Measurements from ENCODE around the gene SLC22A2. TPM values are rescaled to one million over a fixed set of nuclear protein-coding genes. Genes with fewer than 3 reads are reported as not detected.

SLC22A2 gene
- total and polyA plus RNA-seq, 10 of the 15 experiments (the other 5 are each of a cell fraction or from before 2014, with no cell fraction given), result 0.12 TPM; not detected in 9

GRCh38 chr6:160277546-160277945, 18.9 kb upstream of the SLC22A2 start:
- TF ChIP-seq POLR2A (IDR thresholded peaks at IDR 0.05; ENCODE audit: low read depth, low read length) (no peak), IKZF2 (IDR thresholded peaks at IDR 0.05) (no peak), SMC3 (IDR thresholded peaks at IDR 0.05; ENCODE audit: borderline replicate concordance, low read length) (no peak), SUPT20H (IDR thresholded peaks at IDR 0.05; ENCODE audit: borderline replicate concordance, control insufficient read depth, low read depth, low read length) (no peak), SMAD5 (IDR thresholded peaks at IDR 0.05; ENCODE audit: low read depth) (no peak), ETV6 (conservative IDR thresholded peaks at IDR 0.05 in 1 of 2, IDR thresholded peaks at IDR 0.05 in 1 of 2; ENCODE audit: borderline replicate concordance in 1 of 2, low read depth in 1 of 2) (no peak)
- H3K4me3 ChIP-seq, result no peak overlapping the region
- H3K9me3 ChIP-seq (replicated peaks; ENCODE audit: control insufficient read depth, insufficient read depth, low read length), result no peaks in the 10 kb centered on the region
- SMC1A ChIA-PET (ENCODE audit: uncharacterized antibody, unreplicated experiment), result no interaction called here
- RAD21 ChIA-PET (ENCODE audit: unreplicated experiment), result no interaction called here
- in situ Hi-C loops (cut with MboI) (no loop called here), intact Hi-C loops (cut with micrococcal nuclease; ENCODE audit: unreplicated experiment) (no loop called here)
- WGBS (ENCODE audit: insufficient coverage, insufficient replicate concordance, low lambda C conversion rate, missing lambda C conversion rate), result 43% methylated on average over 12 of the region's 15 CpGs
- no peak overlapping the region for H3K4me2 ChIP-seq (ENCODE audit: control insufficient read depth, insufficient read depth)
- H3K27ac ChIP-seq (ENCODE audit: control insufficient read depth, insufficient read depth), result no peak overlapping the region
- POLR2A ChIA-PET, result no interaction called here
- no peaks in the 10 kb centered on the region for H4K20me1 ChIP-seq (ENCODE audit: control insufficient read depth, insufficient read depth)
- no peak for FAIRE-seq
- no peaks in the 10 kb centered on the region for H3K4me1 ChIP-seq (ENCODE audit: control insufficient read depth, insufficient read depth, low read length)
- H3K36me3 ChIP-seq (ENCODE audit: control insufficient read depth in 2 of 2, insufficient read depth in 2 of 2, low read length in 1 of 2), result no peaks in the 10 kb centered on the region
- CTCF ChIA-PET, result no interaction called here
- H3K79me2 ChIP-seq (ENCODE audit: control insufficient read depth, insufficient read depth, low read length), result no peaks in the 10 kb centered on the region
- H3K9ac ChIP-seq (ENCODE audit: control insufficient read depth, insufficient read depth, low read length), result no peak overlapping the region
- no peaks in the 10 kb centered on the region; a peak in 1 of 4 replicates for H3K27me3 ChIP-seq (replicated peaks in 1 of 2; ENCODE audit: control insufficient read depth in 2 of 2, insufficient read depth in 2 of 2, low read length in 1 of 2)
- no peak overlapping the region for H2AFZ ChIP-seq (ENCODE audit: control insufficient read depth, low read depth, low read length)
- DNase-seq (ENCODE audit: low read depth, low spot score), result no peak
- no peak for ATAC-seq
- BruUV-seq (replicated peaks), result no TSS peak

GRCh38 chr6:160277144-160277543, 18.5 kb upstream of the SLC22A2 start:
- H3K27ac ChIP-seq (ENCODE audit: control insufficient read depth, insufficient read depth), result no peak overlapping the region
- H3K27me3 ChIP-seq (replicated peaks in 1 of 2; ENCODE audit: control insufficient read depth in 2 of 2, insufficient read depth in 2 of 2, low read length in 1 of 2), result no peaks in the 10 kb centered on the region; a peak in 1 of 4 replicates
- ATAC-seq (no peak), DNase-seq (ENCODE audit: low read depth, low spot score) (no peak), FAIRE-seq (no peak)
- H3K9ac ChIP-seq (ENCODE audit: control insufficient read depth, insufficient read depth, low read length), result no peak overlapping the region
- no TSS peak for BruUV-seq (replicated peaks)
- H3K4me3 ChIP-seq, result no peak overlapping the region
- 41% methylated on average over 5 of the region's 5 CpGs for WGBS (ENCODE audit: insufficient coverage, insufficient replicate concordance, low lambda C conversion rate, missing lambda C conversion rate)
- ChIA-PET CTCF (no interaction called here), SMC1A (ENCODE audit: uncharacterized antibody, unreplicated experiment) (no interaction called here), POLR2A (no interaction called here), RAD21 (ENCODE audit: unreplicated experiment) (no interaction called here)
- no peaks in the 10 kb centered on the region for H4K20me1 ChIP-seq (ENCODE audit: control insufficient read depth, insufficient read depth)
- H2AFZ ChIP-seq (ENCODE audit: control insufficient read depth, low read depth, low read length), result no peak overlapping the region
- no peaks in the 10 kb centered on the region for H3K4me1 ChIP-seq (ENCODE audit: control insufficient read depth, insufficient read depth, low read length)
- TF ChIP-seq BCL3 (IDR thresholded peaks at IDR 0.05; ENCODE audit: borderline replicate concordance, insufficient read depth, low read depth, low read length, poor library complexity, severe bottlenecking) (peak; percentile 19), FOXK2 (IDR thresholded peaks at IDR 0.05) (no peak), ZBTB33 (IDR thresholded peaks at IDR 0.05) (no peak)
- H3K4me2 ChIP-seq (ENCODE audit: control insufficient read depth, insufficient read depth), result no peak overlapping the region
- no peaks in the 10 kb centered on the region for H3K79me2 ChIP-seq (ENCODE audit: control insufficient read depth, insufficient read depth, low read length)
- H3K9me3 ChIP-seq (replicated peaks; ENCODE audit: control insufficient read depth, insufficient read depth, low read length), result no peaks in the 10 kb centered on the region
- in situ Hi-C loops (cut with MboI), result no loop called here
- intact Hi-C loops (cut with micrococcal nuclease; ENCODE audit: unreplicated experiment), result no loop called here
- H3K36me3 ChIP-seq (ENCODE audit: control insufficient read depth in 2 of 2, insufficient read depth in 2 of 2, low read length in 1 of 2), result no peaks in the 10 kb centered on the region

Measured in GM12878 (cell line).